ENCODE results near the gene INPP5A. TPM values are rescaled to one million over a fixed set of nuclear protein-coding genes. Genes with fewer than 3 reads are reported as not detected.
A peak's percentile ranks its signal among the peaks of the same experiment; 100 is the strongest.
"Not testable (repeated sequence)": the region's sequence is repeated elsewhere in the genome, so short reads cannot be mapped to it uniquely, and the experiment has no call there.

The INPP5A gene
- total and polyA plus RNA-seq, 11 donors, result 38.6 to 179 (median 102) TPM

DNA sequence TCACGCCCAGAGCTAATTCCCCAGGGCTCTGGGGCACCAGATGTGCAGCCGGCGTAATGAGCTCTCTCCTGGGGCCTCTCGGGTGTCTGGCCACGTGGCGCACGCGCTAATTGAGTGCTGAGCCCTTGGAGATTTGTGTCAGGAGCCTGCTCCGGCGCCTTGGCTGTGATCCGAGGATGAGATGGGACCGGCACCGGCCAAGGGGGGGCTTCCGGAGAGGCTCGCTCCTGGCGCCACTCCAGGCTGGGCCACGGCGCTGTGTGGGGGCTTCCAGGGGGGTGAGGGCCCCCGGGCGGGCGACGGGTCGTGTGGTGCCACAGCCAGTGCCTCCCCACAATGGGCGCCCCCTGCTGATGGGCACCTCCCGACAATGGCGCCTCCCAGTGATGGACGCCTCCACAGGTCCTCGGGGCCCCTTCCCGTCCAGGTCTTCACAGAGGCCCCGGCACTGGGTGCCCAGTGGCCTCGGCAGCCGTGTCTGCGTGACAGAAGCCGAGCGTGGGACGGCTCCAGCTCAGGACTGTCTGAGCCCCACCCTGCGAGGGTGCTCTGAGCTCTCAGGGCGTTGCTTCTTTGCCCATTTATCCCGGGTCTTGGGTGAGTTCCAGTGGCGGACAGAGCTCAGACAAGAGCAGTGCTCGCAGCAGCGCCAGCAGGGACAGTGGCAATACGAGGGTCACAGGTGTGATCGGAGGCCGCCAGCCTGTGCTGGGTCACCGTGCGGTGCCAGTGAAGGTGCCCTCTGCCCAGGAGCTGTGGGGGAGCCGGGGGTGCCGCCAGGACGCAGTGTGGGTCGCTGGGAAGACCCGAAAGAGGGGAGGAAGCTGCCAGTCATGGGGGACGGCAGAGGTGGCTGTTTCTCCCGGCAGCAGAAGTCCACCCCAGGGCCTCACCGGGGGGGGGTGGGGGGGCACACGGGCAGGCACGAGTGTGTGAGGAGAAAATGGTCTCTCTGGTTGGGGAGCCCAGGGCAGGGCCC is 256.6 kb downstream of the INPP5A start:
- intact Hi-C loops (cut with DNase I), result no loop called here
- no peak overlapping the region for H3K4me3 ChIP-seq
- ATAC-seq (no peak), DNase-seq (peak in 1 of 5 donors; percentile 62)
- no peak for TF ChIP-seq POLR2A (IDR thresholded peaks at IDR 0.05)
- peak in 1 of 12 donors; percentile 13 for TF ChIP-seq CTCF (IDR thresholded peaks at IDR 0.05)
- H3K9me3 ChIP-seq, result no peaks in the 10 kb centered on the region
- no peaks in the 10 kb centered on the region for H3K4me1 ChIP-seq
- H3K27ac ChIP-seq, result no peak overlapping the region
- H3K36me3 ChIP-seq, result no peaks in the 10 kb centered on the region
- H3K27me3 ChIP-seq, result peaks cover 0 to 42% (median 11%) of the 10 kb centered on the region in 9 donors
- 58 to 72% (median 65%) methylated on average over 18 to 57 of the region's 57 CpGs for WGBS, 4 donors

DNA sequence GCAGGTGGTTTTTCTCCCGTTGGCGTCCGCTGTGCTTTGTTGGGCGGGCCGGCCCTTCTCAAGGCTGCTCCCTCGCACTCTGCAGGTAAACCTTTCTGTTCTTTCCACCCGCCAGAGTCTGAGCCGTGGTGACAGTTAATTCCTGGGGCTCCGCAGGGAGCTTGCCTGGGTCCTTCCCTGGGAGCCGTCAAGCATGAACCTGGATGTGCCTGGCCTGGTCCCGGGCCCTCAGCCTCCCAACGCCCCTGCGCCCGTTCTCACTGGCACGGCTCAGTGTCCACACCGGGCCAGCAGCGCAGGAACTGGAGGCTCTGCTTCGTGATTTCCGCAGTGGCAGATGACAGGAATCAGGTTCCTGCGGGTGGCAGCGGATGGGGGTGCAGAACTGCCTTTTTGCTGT is 259.3 kb downstream of the INPP5A start:
- Histone ChIP-seq H3K36me3 (no peaks in the 10 kb centered on the region), H3K4me1 (no peaks in the 10 kb centered on the region), H3K9me3 (peaks cover 0 to 4% (median 0%) of the 10 kb centered on the region in 12 donors), H3K27ac (no peak overlapping the region), H3K4me3 (no peak overlapping the region), H3K27me3 (peaks cover 0 to 17% (median 0%) of the 10 kb centered on the region in 9 donors)
- WGBS, 4 donors, result 76 to 82% (median 82%) methylated on average over 20 to 21 of the region's 21 CpGs
- DNase-seq (peak in 2 of 5 donors; percentile 18 to 43), ATAC-seq (no peak)
- intact Hi-C loops (cut with DNase I), result no loop called here
- TF ChIP-seq POLR2A (IDR thresholded peaks at IDR 0.05), result no peak
- TF ChIP-seq CTCF (IDR thresholded peaks at IDR 0.05), result no peak

DNA sequence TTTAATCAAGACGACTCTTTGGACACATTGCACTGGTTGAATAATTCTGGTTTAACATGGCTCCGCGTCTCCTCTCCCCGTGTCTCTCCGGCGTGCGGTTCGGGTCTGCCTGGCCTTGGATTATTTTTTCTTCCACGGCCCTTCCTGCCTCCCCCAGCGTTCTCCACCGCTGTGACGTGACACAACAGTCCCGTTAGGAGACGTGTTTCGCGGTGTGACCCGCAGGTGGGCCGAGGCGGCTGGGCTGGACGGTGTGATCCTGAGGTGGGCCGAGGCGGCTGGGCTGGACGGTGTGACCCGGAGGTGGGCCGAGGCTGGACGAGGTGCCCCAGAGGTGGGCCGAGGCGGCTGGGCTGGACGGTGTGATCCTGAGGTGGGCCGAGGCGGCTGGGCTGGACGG is 260.4 kb downstream of the INPP5A start:
- WGBS, 4 donors, result 93 to 96% (median 94%) methylated on average over 21 to 32 of the region's 32 CpGs
- H3K36me3 ChIP-seq; intact Hi-C loops (cut with DNase I); H3K27ac ChIP-seq; H3K4me3 ChIP-seq; H3K4me1 ChIP-seq; H3K9me3 ChIP-seq; ATAC-seq: not testable (repeated sequence)
- H3K27me3 ChIP-seq, result peaks cover 0 to 14% (median 0%) of the 10 kb centered on the region in 9 donors
- peak in 1 of 5 donors; percentile 42 for DNase-seq

DNA sequence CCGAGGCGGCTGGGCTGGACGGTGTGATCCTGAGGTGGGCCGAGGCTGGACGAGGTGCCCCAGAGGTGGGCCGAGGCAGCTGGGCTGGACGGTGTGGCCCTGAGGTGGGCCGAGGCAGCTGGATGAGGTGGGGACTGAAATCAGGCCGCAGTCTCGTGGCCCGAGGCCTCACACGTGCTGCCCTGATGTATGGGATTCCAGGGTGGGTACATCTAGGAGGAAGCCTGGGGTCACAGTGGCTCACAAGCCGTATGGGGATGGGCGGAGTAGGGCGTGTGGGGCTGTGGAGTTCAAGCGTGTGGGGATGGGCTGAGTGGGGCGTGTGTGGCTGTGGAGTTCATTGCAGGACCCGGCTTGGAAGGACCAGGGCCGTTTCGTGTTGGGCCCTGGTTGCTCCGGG is 260.8 kb downstream of the INPP5A start:
- 70 to 90% (median 88%) methylated on average over 14 to 21 of the region's 21 CpGs for WGBS, 4 donors
- Histone ChIP-seq H3K9me3 (peaks cover 0 to 7% (median 2%) of the 10 kb centered on the region in 12 donors), H3K4me3 (no peak overlapping the region), H3K27ac (no peak overlapping the region), H3K27me3 (peaks cover 0 to 11% (median 0%) of the 10 kb centered on the region in 9 donors), H3K4me1 (no peaks in the 10 kb centered on the region), H3K36me3 (no peaks in the 10 kb centered on the region)
- intact Hi-C loops (cut with DNase I), result no loop called here
- DNase-seq (peak in 1 of 5 donors; percentile 42), ATAC-seq (peak in 1 of 4 donors; percentile 6)
- TF ChIP-seq POLR2A (IDR thresholded peaks at IDR 0.05), result no peak
- TF ChIP-seq CTCF (IDR thresholded peaks at IDR 0.05), result no peak
